ENCODE data around the gene HNF1B. TPM values are rescaled to one million over a fixed set of nuclear protein-coding genes. Genes with fewer than 3 reads are reported as not detected.

Gene HNF1B
- total RNA-seq, 2 donors from 2014 or later, result not detected

DNA sequence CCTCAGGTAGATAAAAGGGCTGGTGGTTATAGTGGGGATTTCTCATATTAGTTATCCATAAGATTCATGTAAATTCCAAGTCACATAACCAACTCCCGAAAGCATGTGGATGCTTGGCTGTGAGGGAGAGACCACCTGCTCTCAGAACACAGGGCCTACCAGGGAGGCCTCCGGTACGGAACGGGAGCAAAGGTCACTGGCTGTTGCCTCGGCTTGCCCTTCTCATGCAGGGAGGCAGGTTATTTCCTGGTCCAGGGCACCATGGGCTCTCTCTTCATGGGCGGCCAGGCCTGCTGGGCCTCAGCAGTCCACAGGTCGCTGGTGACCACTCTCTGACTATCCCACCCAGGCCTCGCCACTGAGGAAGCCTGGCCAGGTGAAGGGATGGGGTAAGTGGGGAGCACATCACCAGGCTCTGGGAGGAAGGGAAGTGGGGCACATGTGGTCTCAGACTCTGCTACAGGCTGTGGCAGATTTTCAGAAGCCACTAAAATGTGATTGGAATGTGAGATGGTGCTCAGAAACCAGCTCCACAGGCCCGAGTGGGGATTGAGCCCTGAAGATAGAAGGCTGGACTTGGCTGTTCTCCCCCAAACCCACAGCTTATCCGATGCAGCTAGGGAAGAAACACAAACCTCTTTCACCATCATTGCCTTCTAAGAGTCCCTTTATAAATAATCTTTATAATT lies 45.4 kb downstream of the HNF1B start:
- no peak for DNase-seq (ENCODE audit: low spot score)
- ATAC-seq (ENCODE audit: insufficient number of reproducible peaks, low FRiP score, low read depth), result no peak
- Histone ChIP-seq H3K4me3 (no peak overlapping the region), H3K4me1 (ENCODE audit: control insufficient read depth in 1 of 2, low read depth in 2 of 2) (no peaks in the 10 kb centered on the region), H3K27ac (no peak overlapping the region), H3K27me3 (replicated peaks; ENCODE audit: insufficient read depth) (no peaks in the 10 kb centered on the region), H3K9me3 (no peaks in the 10 kb centered on the region), H3K36me3 (no peaks in the 10 kb centered on the region)
- TF ChIP-seq, protein P1, sequence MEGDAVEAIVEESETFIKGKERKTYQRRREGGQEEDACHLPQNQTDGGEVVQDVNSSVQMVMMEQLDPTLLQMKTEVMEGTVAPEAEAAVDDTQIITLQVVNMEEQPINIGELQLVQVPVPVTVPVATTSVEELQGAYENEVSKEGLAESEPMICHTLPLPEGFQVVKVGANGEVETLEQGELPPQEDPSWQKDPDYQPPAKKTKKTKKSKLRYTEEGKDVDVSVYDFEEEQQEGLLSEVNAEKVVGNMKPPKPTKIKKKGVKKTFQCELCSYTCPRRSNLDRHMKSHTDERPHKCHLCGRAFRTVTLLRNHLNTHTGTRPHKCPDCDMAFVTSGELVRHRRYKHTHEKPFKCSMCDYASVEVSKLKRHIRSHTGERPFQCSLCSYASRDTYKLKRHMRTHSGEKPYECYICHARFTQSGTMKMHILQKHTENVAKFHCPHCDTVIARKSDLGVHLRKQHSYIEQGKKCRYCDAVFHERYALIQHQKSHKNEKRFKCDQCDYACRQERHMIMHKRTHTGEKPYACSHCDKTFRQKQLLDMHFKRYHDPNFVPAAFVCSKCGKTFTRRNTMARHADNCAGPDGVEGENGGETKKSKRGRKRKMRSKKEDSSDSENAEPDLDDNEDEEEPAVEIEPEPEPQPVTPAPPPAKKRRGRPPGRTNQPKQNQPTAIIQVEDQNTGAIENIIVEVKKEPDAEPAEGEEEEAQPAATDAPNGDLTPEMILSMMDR (IDR thresholded peaks at IDR 0.05), result no peak

DNA sequence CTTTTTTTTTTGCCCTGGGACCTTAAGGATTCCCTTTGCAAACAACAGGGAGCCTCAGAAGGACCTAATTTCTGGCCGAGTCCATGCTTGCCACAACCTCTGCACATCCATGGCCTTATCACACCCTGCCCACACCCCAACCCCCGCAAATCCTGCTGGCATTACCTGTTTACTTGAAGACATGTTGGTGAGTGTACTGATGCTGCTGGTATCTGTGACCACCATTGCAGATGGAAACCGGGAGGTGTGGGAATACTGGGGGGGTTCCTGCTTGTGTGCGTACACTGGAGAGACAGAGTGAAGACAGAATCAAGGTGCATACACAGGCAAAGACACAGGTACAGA lies 46.0 kb downstream of the HNF1B start:
- TF ChIP-seq, protein P1 (IDR thresholded peaks at IDR 0.05), result no peak
- ATAC-seq (ENCODE audit: insufficient number of reproducible peaks, low FRiP score, low read depth) (no peak), DNase-seq (ENCODE audit: low spot score) (no peak)
- Histone ChIP-seq H3K27me3 (replicated peaks; ENCODE audit: insufficient read depth) (no peaks in the 10 kb centered on the region), H3K4me3 (no peak overlapping the region), H3K27ac (no peak overlapping the region), H3K9me3 (no peaks in the 10 kb centered on the region), H3K36me3 (no peaks in the 10 kb centered on the region), H3K4me1 (ENCODE audit: control insufficient read depth in 1 of 2, low read depth in 2 of 2) (no peaks in the 10 kb centered on the region)

DNA sequence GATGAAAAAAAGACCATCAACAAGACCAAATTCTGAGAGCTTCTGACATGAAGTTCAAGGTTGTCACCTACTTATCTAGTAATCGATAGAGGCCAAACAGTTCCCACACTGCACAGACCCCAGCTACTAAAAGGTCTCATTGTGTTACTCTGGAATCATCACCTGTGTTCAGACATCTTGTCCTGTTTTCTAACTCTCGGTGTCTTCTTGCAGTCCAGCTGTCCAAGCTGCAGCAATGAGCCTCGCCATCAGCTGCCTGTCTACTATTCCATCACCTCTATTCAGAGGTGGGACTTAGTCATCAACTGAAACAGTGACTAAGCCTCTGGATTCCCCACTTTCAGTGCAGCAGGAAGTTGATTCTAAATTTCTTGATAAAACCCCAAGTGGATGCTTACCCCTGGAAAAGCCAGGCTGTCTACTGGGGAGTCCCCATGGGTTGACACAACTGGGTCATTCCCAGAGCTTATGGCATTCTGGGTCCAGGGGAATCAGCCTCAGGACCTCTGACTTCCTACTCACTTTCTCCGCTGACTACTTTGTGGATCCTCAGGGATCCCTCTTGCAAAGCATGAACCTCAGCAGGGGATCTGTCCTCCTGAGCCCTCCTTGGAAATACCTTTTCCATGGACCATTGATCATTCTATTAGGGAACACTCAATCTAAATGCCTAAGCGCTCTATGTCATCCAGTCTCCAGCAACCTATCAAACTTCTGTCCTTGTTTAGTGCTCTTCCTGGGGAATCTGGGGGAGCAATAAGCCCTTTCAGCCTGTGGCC lies 46.5 kb downstream of the HNF1B start:
- no peaks in the 10 kb centered on the region for H3K9me3 ChIP-seq
- ATAC-seq (ENCODE audit: insufficient number of reproducible peaks, low FRiP score, low read depth) (no peak), DNase-seq (ENCODE audit: low spot score) (no peak)
- H3K27ac ChIP-seq, result no peak overlapping the region
- TF ChIP-seq, protein P1 (IDR thresholded peaks at IDR 0.05), result no peak
- H3K36me3 ChIP-seq, result no peaks in the 10 kb centered on the region
- no peaks in the 10 kb centered on the region for H3K4me1 ChIP-seq (ENCODE audit: control insufficient read depth in 1 of 2, low read depth in 2 of 2)
- no peak overlapping the region for H3K4me3 ChIP-seq
- no peaks in the 10 kb centered on the region for H3K27me3 ChIP-seq (replicated peaks; ENCODE audit: insufficient read depth)

- DNase-seq (ENCODE audit: low spot score) (no peak), ATAC-seq (ENCODE audit: insufficient number of reproducible peaks, low FRiP score, low read depth) (no peak)
- TF ChIP-seq, protein P1 (IDR thresholded peaks at IDR 0.05), result no peak
- Histone ChIP-seq H3K4me1 (ENCODE audit: control insufficient read depth in 1 of 2, low read depth in 2 of 2) (no peaks in the 10 kb centered on the region), H3K27me3 (replicated peaks; ENCODE audit: insufficient read depth) (no peaks in the 10 kb centered on the region), H3K9me3 (no peaks in the 10 kb centered on the region), H3K27ac (no peak overlapping the region), H3K36me3 (no peaks in the 10 kb centered on the region), H3K4me3 (no peak overlapping the region)
These were observed 47.5 kb downstream of the HNF1B start for GRCh38 chr17:37697381-37697780.

GRCh38 chr17:37696366-37696765 lies 48.5 kb downstream of the HNF1B start:
- TF ChIP-seq, protein P1 (IDR thresholded peaks at IDR 0.05), result no peak
- no peaks in the 10 kb centered on the region for H3K27me3 ChIP-seq (replicated peaks; ENCODE audit: insufficient read depth)
- H3K27ac ChIP-seq, result no peak overlapping the region
- no peaks in the 10 kb centered on the region for H3K4me1 ChIP-seq (ENCODE audit: control insufficient read depth in 1 of 2, low read depth in 2 of 2)
- no peak for DNase-seq (ENCODE audit: low spot score)
- H3K4me3 ChIP-seq, result no peak overlapping the region
- no peaks in the 10 kb centered on the region for H3K9me3 ChIP-seq
- no peaks in the 10 kb centered on the region for H3K36me3 ChIP-seq
- ATAC-seq (ENCODE audit: insufficient number of reproducible peaks, low FRiP score, low read depth), result no peak
